ENCODE data around the gene KRT73. TPM values are rescaled to one million over a fixed set of nuclear protein-coding genes. Genes with fewer than 3 reads are reported as not detected.

KRT73 gene
- total RNA-seq, 2 experiments from 2014 or later, result 67.2 to 69.7 TPM

- H3K4me1 ChIP-seq (ENCODE audit: insufficient read depth, low read length), result peaks cover 43% of the 10 kb centered on the region
- TF ChIP-seq, protein P1, sequence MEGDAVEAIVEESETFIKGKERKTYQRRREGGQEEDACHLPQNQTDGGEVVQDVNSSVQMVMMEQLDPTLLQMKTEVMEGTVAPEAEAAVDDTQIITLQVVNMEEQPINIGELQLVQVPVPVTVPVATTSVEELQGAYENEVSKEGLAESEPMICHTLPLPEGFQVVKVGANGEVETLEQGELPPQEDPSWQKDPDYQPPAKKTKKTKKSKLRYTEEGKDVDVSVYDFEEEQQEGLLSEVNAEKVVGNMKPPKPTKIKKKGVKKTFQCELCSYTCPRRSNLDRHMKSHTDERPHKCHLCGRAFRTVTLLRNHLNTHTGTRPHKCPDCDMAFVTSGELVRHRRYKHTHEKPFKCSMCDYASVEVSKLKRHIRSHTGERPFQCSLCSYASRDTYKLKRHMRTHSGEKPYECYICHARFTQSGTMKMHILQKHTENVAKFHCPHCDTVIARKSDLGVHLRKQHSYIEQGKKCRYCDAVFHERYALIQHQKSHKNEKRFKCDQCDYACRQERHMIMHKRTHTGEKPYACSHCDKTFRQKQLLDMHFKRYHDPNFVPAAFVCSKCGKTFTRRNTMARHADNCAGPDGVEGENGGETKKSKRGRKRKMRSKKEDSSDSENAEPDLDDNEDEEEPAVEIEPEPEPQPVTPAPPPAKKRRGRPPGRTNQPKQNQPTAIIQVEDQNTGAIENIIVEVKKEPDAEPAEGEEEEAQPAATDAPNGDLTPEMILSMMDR (IDR thresholded peaks at IDR 0.05), result no peak
- Mint-ChIP-seq H3K27ac (peak overlapping the region; percentile 89), H3K4me3 (no peak overlapping the region), H3K36me3 (ENCODE audit: low read depth) (peaks cover 4% of the 10 kb centered on the region), H3K9me3 (no peaks in the 10 kb centered on the region), H3K4me1 (ENCODE audit: low read depth) (peaks cover 65% of the 10 kb centered on the region), H3K27me3 (peaks cover 5% of the 10 kb centered on the region)
- no peaks in the 10 kb centered on the region for H3K36me3 ChIP-seq (ENCODE audit: insufficient read depth, low read length)
- intact Hi-C loops (cut with DNase I, micrococcal nuclease), result loop anchor here (2.0 kb wide), 1 partner anchor 15 kb away; no protein-coding TSS in a partner anchor
- ChIA-PET POLR2A (no interaction called here), CTCF (no interaction called here)
- peaks cover 0 to 4% of the 10 kb centered on the region in 2 experiments for H3K9me3 ChIP-seq (ENCODE audit: control insufficient read depth in 1 of 2, insufficient read depth in 1 of 2, low read length in 2 of 2)
- peaks cover 0 to 7% of the 10 kb centered on the region in 2 experiments for H3K27me3 ChIP-seq (ENCODE audit: control insufficient read depth in 1 of 2, insufficient read depth in 2 of 2, low read length in 2 of 2)
- no peak overlapping the region for H3K4me3 ChIP-seq (ENCODE audit: low read length)
- ATAC-seq (ENCODE audit: poor library complexity) (no peak), DNase-seq (no peak)
- no peak overlapping the region for H3K27ac ChIP-seq (ENCODE audit: low read depth in 1 of 2, low read length in 2 of 2)
Measured at GRCh38 chr12:52601671-52602070, 16.7 kb downstream of the KRT73 start.

GRCh38 chr12:52600941-52601481 lies 17.3 kb downstream of the KRT73 start, which contains the start of gene KRT72:
TSS of gene KRT72 (minus strand) at chr12:52601463. CDS start at chr12:52601452, 11 bp downstream.
- TF ChIP-seq, protein P1 (IDR thresholded peaks at IDR 0.05), result no peak
- no peak for DNase-seq
- H3K27ac Mint-ChIP-seq, result peak within 1 kb of the TSS; percentile 89
- Histone ChIP-seq H3K4me1 (ENCODE audit: insufficient read depth, low read length) (peaks cover 40% of the 10 kb centered on the region), H3K36me3 (ENCODE audit: insufficient read depth, low read length) (no peaks in the 10 kb centered on the region), H3K4me3 (ENCODE audit: low read length) (no peak within 1 kb of the TSS), H3K27ac (ENCODE audit: low read depth in 1 of 2, low read length in 2 of 2) (no peak within 1 kb of the TSS), H3K9me3 (ENCODE audit: control insufficient read depth in 1 of 2, insufficient read depth in 1 of 2, low read length in 2 of 2) (peaks cover 0 to 4% of the 10 kb centered on the region in 2 experiments), H3K27me3 (ENCODE audit: control insufficient read depth in 1 of 2, insufficient read depth in 2 of 2, low read length in 2 of 2) (peaks cover 0 to 7% of the 10 kb centered on the region in 2 experiments)
- H3K4me1 Mint-ChIP-seq (ENCODE audit: low read depth), result peaks cover 60% of the 10 kb centered on the region
- ChIA-PET CTCF (no interaction called here), POLR2A (no interaction called here)
- no peaks in the 10 kb centered on the region for H3K9me3 Mint-ChIP-seq
- no peak within 1 kb of the TSS for H3K4me3 Mint-ChIP-seq
- no peak for ATAC-seq (ENCODE audit: poor library complexity)
- H3K36me3 Mint-ChIP-seq (ENCODE audit: low read depth), result peaks cover 5% of the 10 kb centered on the region
- peaks cover 5% of the 10 kb centered on the region for H3K27me3 Mint-ChIP-seq
- intact Hi-C loops (cut with DNase I, micrococcal nuclease), result no loop called here

GRCh38 chr12:52600475-52600874 lies 17.9 kb downstream of the KRT73 start:
- Histone ChIP-seq H3K36me3 (ENCODE audit: insufficient read depth, low read length) (no peaks in the 10 kb centered on the region), H3K27me3 (ENCODE audit: control insufficient read depth in 1 of 2, insufficient read depth in 2 of 2, low read length in 2 of 2) (peaks cover 0 to 7% of the 10 kb centered on the region in 2 experiments), H3K4me3 (ENCODE audit: low read length) (no peak overlapping the region), H3K27ac (ENCODE audit: low read depth in 1 of 2, low read length in 2 of 2) (no peak overlapping the region), H3K9me3 (ENCODE audit: control insufficient read depth in 1 of 2, insufficient read depth in 1 of 2, low read length in 2 of 2) (peaks cover 0 to 4% of the 10 kb centered on the region in 2 experiments), H3K4me1 (ENCODE audit: insufficient read depth, low read length) (peaks cover 34% of the 10 kb centered on the region)
- TF ChIP-seq, protein P1 (IDR thresholded peaks at IDR 0.05), result no peak
- intact Hi-C loops (cut with DNase I, micrococcal nuclease), result no loop called here
- ATAC-seq (ENCODE audit: poor library complexity), result no peak
- Mint-ChIP-seq H3K4me3 (no peak overlapping the region), H3K27ac (no peak overlapping the region), H3K27me3 (peaks cover 5% of the 10 kb centered on the region), H3K9me3 (no peaks in the 10 kb centered on the region), H3K36me3 (ENCODE audit: low read depth) (peaks cover 10% of the 10 kb centered on the region), H3K4me1 (ENCODE audit: low read depth) (peaks cover 55% of the 10 kb centered on the region)
- DNase-seq, result no peak
- ChIA-PET POLR2A (interaction anchor here (1.3 kb wide), 1 partner anchor 89 kb away, joined by 3 read pairs; no protein-coding TSS in a partner anchor), CTCF (no interaction called here)

All from CD4-positive, alpha-beta T cell (primary cell).